SH-SY5Y (cell line): Measurements from ENCODE around the gene SMAP2.

Source experiments
- GATA2 ChIP-seq: IDR thresholded peaks from 2 replicates; pipeline ENCODE4 v1.6.1; 2011; ENCODE audit warnings: mild to moderate bottlenecking, low read depth, low read length
- GATA3 ChIP-seq: IDR thresholded peaks from 2 replicates; pipeline ENCODE4 v1.6.1; 2011; ENCODE audit warnings: low read depth, mild to moderate bottlenecking, low read length, moderate library complexity

- TF ChIP-seq GATA3 = no peak
- no peak for TF ChIP-seq GATA2
These were observed 12.9 kb upstream of the SMAP2 start for GRCh38 chr1:40360631-40361030.
